HL-60 (cell line): ENCODE data around the gene TBX21.

Experiments
- CTCF ChIP-seq: IDR thresholded peaks from one replicate; pipeline ENCODE4 v1.5.1; 2011; ENCODE audit warnings: low read length, control low read depth, inconsistent platforms; ENCODE audit not compliant: insufficient read depth
- GABPA ChIP-seq: IDR thresholded peaks from 2 replicates; pipeline ENCODE4 v1.6.1; 2012; ENCODE audit warnings: low read depth
- POLR2AphosphoS5 ChIP-seq: IDR thresholded peaks from 2 replicates; pipeline ENCODE4 v1.6.1; 2012; ENCODE audit warnings: low read depth

DNA sequence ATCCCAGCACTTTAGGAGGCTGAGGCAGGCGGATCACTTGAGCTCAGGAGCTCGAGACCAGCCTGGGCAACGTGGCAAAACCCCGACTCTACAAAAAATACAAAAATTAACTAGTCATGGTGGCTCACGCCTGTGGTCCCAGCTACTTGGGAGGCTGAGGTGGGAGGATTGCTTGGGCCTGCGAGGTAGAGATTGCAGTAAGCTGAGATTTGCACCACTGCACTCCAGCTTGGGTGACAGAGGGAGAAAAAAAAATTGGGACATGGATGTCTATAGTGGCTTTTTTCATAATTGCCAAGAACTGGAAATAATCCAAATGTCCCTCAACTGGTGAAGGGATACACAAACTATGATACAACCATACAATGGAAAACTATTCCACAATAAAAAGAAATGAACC is 59.9 kb downstream of the TBX21 start:
- no peak for TF ChIP-seq CTCF
- TF ChIP-seq GABPA: no peak
- no peak for TF ChIP-seq POLR2AphosphoS5
